Breast epithelium (tissue), 4 donors: ENCODE measurements around the gene SLC39A7. TPM values are rescaled to one million over a fixed set of nuclear protein-coding genes. Genes with fewer than 3 reads are reported as not detected.

Experiments used
- DNase-seq, 2 donors: peaks; one replicate each; pipeline ENCODE4 v3.0.0-alpha.2; 2019; ENCODE audit warnings: low spot score in 2 of 2
- H3K27ac ChIP-seq, 2 donors: fragments of 200-600 bp; sonication (generic) in 1 of 2; one replicate each; pipeline ENCODE4 v1.5.1; 2016 to 2019; ENCODE audit warnings: mild to moderate bottlenecking in 1 of 2
- H3K27me3 ChIP-seq, 2 donors: fragments of 200-600 bp; sonication (generic) in 1 of 2; one replicate each; pipeline versions ENCODE4 v1.5.1 to v1.6.0; 2017 to 2019; ENCODE audit warnings: control low read depth in 1 of 2, mild to moderate bottlenecking in 1 of 2
- H3K36me3 ChIP-seq: fragments of 200-600 bp; one replicate; pipeline ENCODE4 v1.5.1; 2019
- H3K4me1 ChIP-seq, 2 donors: fragments of 200-600 bp; sonication (generic); one replicate each; pipeline ENCODE4 v1.5.1; 2016 to 2019; ENCODE audit warnings: control low read depth in 1 of 2
- H3K4me3 ChIP-seq, 3 donors: fragments of 200-600 bp; sonication (generic); 1 replicate in 2 of 3; 2 replicates in 1 of 3; pipeline ENCODE4 v1.5.1; 2016 to 2019; ENCODE audit warnings: mild to moderate bottlenecking in 3 of 3, moderate library complexity in 2 of 3
- H3K9me3 ChIP-seq, 2 donors: fragments of 200-600 bp; sonication (generic) in 1 of 2; one replicate each; pipeline ENCODE4 v1.5.1; 2016 to 2019; ENCODE audit warnings: control low read depth in 1 of 2
- CTCF ChIP-seq, 3 donors: fragments of 450-650 bp; IDR thresholded peaks; one replicate each; pipeline ENCODE4 v1.5.1; 2016 to 2017; ENCODE audit warnings: antibody characterized with exemption in 3 of 3, mild to moderate bottlenecking in 3 of 3, moderate library complexity in 3 of 3
- POLR2A ChIP-seq: fragments of 450-650 bp; IDR thresholded peaks from one replicate; pipeline ENCODE4 v1.6.1; 2016; ENCODE audit warnings: antibody characterized with exemption, mild to moderate bottlenecking, moderate library complexity
- POLR2AphosphoS5 ChIP-seq, 3 donors: sonication (generic); formaldehyde crosslinking; IDR thresholded peaks; one replicate each; pipeline ENCODE4 v1.6.1; 2017; ENCODE audit warnings: antibody characterized with exemption in 3 of 3
- intact Hi-C: fragments of 100-400 bp; cut with DNase I; formaldehyde crosslinking; loops from one replicate; pipeline ENCODE4 v1.15.1; 2023; ENCODE audit warnings: low total_unique reads
- total RNA-seq, 3 donors: library from RNA; depleted of rRNA; stranded (reverse); fragments of >200 nt; gene quantifications; one replicate each; pipeline ENCODE4 v1.1.0, GENCODE V29; 2016

Gene SLC39A7
- total RNA-seq, 3 donors from 2014 or later, result 55.0 to 79.3 (median 74.1) TPM

- Histone ChIP-seq H3K27ac (no peak overlapping the region), H3K9me3 (no peaks in the 10 kb centered on the region), H3K4me3 (no peak overlapping the region), H3K27me3 (peaks cover 0 to 3% of the 10 kb centered on the region in 2 donors), H3K36me3 (no peaks in the 10 kb centered on the region), H3K4me1 (no peaks in the 10 kb centered on the region)
- DNase-seq, result peak in 1 of 2 donors; percentile 2
- intact Hi-C loops, result no loop called here
- no peak for TF ChIP-seq POLR2AphosphoS5 (IDR thresholded peaks at IDR 0.05)
- no peak for TF ChIP-seq CTCF (IDR thresholded peaks at IDR 0.05)
- no peak for TF ChIP-seq POLR2A
These were observed 34.6 kb downstream of the SLC39A7 start for GRCh38 chr6:33235221-33235634.

DNA sequence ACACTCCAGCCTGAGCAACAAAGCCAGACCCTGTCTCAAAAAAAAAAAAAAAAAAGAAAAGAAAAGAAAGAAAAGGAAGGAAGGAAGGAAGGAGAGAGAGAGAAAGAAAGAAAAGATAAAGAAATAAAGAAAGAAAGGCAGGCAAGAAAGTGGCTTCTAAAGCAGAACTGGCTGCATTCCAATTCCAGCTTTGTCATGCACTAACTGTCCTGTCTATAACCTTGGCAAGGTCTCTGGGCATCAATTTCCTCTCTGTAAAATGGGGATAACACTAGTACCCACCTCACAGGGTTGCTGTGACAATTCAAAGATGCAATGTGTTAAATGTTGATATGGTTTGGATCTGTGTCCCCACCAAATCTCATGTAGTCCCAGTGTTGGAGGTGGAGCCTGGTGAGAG, 35.7 kb downstream of the SLC39A7 start:
- H3K4me3 ChIP-seq, result no peak overlapping the region
- intact Hi-C loops, result no loop called here
- DNase-seq, result no peak
- peaks cover 0 to 3% of the 10 kb centered on the region in 2 donors for H3K27me3 ChIP-seq
- TF ChIP-seq POLR2AphosphoS5 (IDR thresholded peaks at IDR 0.05) (no peak), POLR2A (no peak), CTCF (IDR thresholded peaks at IDR 0.05) (no peak)
- no peaks in the 10 kb centered on the region for H3K36me3 ChIP-seq
- H3K4me1 ChIP-seq, result no peaks in the 10 kb centered on the region
- H3K9me3 ChIP-seq, result no peaks in the 10 kb centered on the region
- no peak overlapping the region for H3K27ac ChIP-seq

DNA sequence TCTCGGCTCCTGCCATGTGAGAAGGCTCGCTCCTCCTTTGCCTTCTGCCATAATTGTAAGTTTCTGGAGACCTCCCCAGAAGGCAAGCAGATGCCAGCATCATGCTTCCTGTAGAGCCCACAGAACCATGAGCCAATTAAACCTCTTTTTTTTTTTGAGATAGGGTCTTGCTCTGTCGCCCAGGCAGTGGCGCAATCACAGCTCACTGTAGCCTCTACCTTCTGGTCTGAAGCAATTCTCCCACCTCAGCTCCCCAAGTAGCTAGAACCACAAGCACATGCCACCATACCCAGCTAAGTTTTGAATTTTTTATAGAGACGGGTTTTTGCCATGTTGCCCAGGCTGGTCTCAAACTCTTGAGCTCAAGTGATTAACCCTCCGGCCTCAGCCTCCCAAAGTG, 36.2 kb downstream of the SLC39A7 start:
- Histone ChIP-seq H3K9me3 (no peaks in the 10 kb centered on the region), H3K27me3 (no peaks in the 10 kb centered on the region), H3K36me3 (no peaks in the 10 kb centered on the region), H3K4me1 (no peaks in the 10 kb centered on the region), H3K27ac (no peak overlapping the region), H3K4me3 (no peak overlapping the region)
- peak in 1 of 2 donors; percentile 15 for DNase-seq
- intact Hi-C loops, result no loop called here
- TF ChIP-seq POLR2A (no peak), CTCF (IDR thresholded peaks at IDR 0.05) (no peak), POLR2AphosphoS5 (IDR thresholded peaks at IDR 0.05) (no peak)

DNA sequence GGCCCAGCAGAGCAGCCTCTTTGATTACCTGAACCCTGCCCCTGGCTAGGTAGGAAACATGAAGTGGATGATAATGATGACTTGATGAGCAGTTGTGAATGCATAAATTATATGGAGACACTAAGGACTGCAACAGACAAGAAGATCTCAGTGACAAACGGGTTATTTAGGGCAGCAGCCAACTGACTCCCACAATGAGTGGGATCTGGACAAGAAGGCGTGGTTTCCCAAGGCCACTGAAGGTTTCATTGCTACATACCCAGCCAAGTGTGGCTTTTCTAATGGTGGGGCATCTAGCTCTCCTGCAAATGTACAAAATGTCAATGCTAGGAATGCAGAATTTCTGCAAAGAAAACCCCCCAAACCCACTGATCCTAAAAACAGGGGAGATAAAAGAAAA, 37.1 kb downstream of the SLC39A7 start:
- intact Hi-C loops, result loop anchor here (1.0 kb wide), 1 partner anchor 18 kb away; no protein-coding TSS in a partner anchor
- no peaks in the 10 kb centered on the region for H3K4me1 ChIP-seq
- H3K36me3 ChIP-seq, result no peaks in the 10 kb centered on the region
- H3K27me3 ChIP-seq, result no peaks in the 10 kb centered on the region
- H3K9me3 ChIP-seq, result no peaks in the 10 kb centered on the region
- no peak overlapping the region for H3K4me3 ChIP-seq
- DNase-seq, result peak in 1 of 2 donors; percentile 10
- H3K27ac ChIP-seq, result no peak overlapping the region
- TF ChIP-seq POLR2AphosphoS5 (IDR thresholded peaks at IDR 0.05) (no peak), CTCF (IDR thresholded peaks at IDR 0.05) (no peak), POLR2A (no peak)

DNA sequence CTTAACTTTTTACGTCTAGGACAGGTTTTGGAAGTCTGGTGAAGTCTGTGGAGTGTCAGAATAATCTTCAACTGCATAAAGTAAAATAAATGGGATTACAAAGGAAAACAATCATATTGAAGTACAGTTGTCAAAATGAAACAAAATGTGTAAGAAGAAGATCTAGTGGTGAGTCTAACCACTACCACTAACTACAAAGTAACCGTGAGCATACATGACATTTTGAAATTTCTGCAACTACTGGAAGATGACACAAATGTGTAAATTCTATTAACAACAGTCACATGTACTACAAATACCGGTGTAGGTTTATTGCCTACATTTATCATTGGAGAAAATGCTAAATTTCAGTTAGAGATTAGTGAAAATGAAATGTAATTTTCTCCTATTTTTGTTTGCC, 41.3 kb downstream of the SLC39A7 start:
- TF ChIP-seq POLR2AphosphoS5 (IDR thresholded peaks at IDR 0.05) (no peak), CTCF (IDR thresholded peaks at IDR 0.05) (no peak)
- Histone ChIP-seq H3K4me3 (no peak overlapping the region), H3K27ac (no peak overlapping the region), H3K4me1 (no peaks in the 10 kb centered on the region), H3K9me3 (no peaks in the 10 kb centered on the region), H3K36me3 (no peaks in the 10 kb centered on the region), H3K27me3 (no peaks in the 10 kb centered on the region)
- DNase-seq, result no peak
- intact Hi-C loops, result loop anchor here (10.0 kb wide), 1 partner anchor 127 kb away; no protein-coding TSS in a partner anchor
